HEK293T (cell line): ENCODE results near the gene POLR3C.

Experiments
- CTCF ChIA-PET: fragments of 350-600 bp; formaldehyde crosslinking; extraction: SDS; loops from one replicate; lab custom pipeline; 2021; ENCODE audit warnings: antibody characterized with exemption, inconsistent platforms; lab: Yijun Ruan, JAX
- POLR2A ChIA-PET: fragments of 350-600 bp; formaldehyde crosslinking; extraction: SDS; loops from one replicate; lab custom pipeline; 2020; ENCODE audit warnings: antibody characterized with exemption, inconsistent platforms; lab: Yijun Ruan, JAX
- DNase-seq: peaks from one replicate; pipeline ENCODE4 v3.0.0; 2012; ENCODE audit warnings: mixed read lengths; ENCODE audit errors: extremely low spot score
- ARNT ChIP-seq: fragments of 450-650 bp; IDR thresholded peaks from 2 replicates; pipeline ENCODE4 v1.6.1; 2017; ENCODE audit warnings: mild to moderate bottlenecking
- BHLHE40 ChIP-seq: fragments of 450-650 bp; IDR thresholded peaks from 2 replicates; pipeline ENCODE4 v1.6.1; 2016; ENCODE audit warnings: mild to moderate bottlenecking, moderate library complexity, borderline replicate concordance
- CTBP1 ChIP-seq: fragments of 450-650 bp; IDR thresholded peaks from 2 replicates; pipeline ENCODE4 v1.6.1; 2016; ENCODE audit warnings: borderline replicate concordance
- ELF4 ChIP-seq: fragments of 450-650 bp; IDR thresholded peaks from 2 replicates; pipeline ENCODE4 v1.6.1; 2017; ENCODE audit warnings: antibody characterized with exemption
- FOXA1 ChIP-seq: fragments of 450-650 bp; IDR thresholded peaks from 2 replicates; pipeline ENCODE4 v1.6.1; 2016; ENCODE audit warnings: mild to moderate bottlenecking
- FOXK2 ChIP-seq: fragments of 450-650 bp; IDR thresholded peaks from 2 replicates; pipeline ENCODE4 v1.6.1; 2016; ENCODE audit warnings: mild to moderate bottlenecking
- FOXM1 ChIP-seq: fragments of 450-650 bp; IDR thresholded peaks from 2 replicates; pipeline ENCODE4 v1.6.1; 2017; ENCODE audit warnings: mild to moderate bottlenecking, borderline replicate concordance
- HDGF ChIP-seq: fragments of 450-650 bp; IDR thresholded peaks from 2 replicates; pipeline ENCODE4 v1.6.1; 2017; ENCODE audit warnings: antibody characterized with exemption, borderline replicate concordance
- L3MBTL2 ChIP-seq: fragments of 450-650 bp; conservative IDR thresholded peaks from 2 replicates; pipeline ENCODE4 v1.6.1; 2016; ENCODE audit warnings: mild to moderate bottlenecking
- LEF1 ChIP-seq: fragments of 450-650 bp; IDR thresholded peaks from 2 replicates; pipeline ENCODE4 v1.6.1; 2017; ENCODE audit warnings: mild to moderate bottlenecking, borderline replicate concordance
- NFRKB ChIP-seq: fragments of 450-650 bp; IDR thresholded peaks from 2 replicates; pipeline ENCODE4 v1.6.1; 2016; ENCODE audit warnings: mild to moderate bottlenecking, moderate library complexity
- PKNOX1 ChIP-seq: fragments of 450-650 bp; IDR thresholded peaks from 2 replicates; pipeline ENCODE4 v1.6.1; 2016
- SP1 ChIP-seq: fragments of 450-650 bp; IDR thresholded peaks from 2 replicates; pipeline ENCODE4 v1.6.1; 2017
- SUZ12 ChIP-seq: fragments of 450-650 bp; IDR thresholded peaks from 2 replicates; pipeline ENCODE4 v1.6.1; 2016; ENCODE audit warnings: mild to moderate bottlenecking
- TARDBP ChIP-seq: fragments of 450-650 bp; IDR thresholded peaks from 2 replicates; pipeline ENCODE4 v1.6.1; 2016
- ZNF384 ChIP-seq: fragments of 450-650 bp; IDR thresholded peaks from 2 replicates; pipeline ENCODE4 v1.6.1; 2016

POLR3C gene

DNA sequence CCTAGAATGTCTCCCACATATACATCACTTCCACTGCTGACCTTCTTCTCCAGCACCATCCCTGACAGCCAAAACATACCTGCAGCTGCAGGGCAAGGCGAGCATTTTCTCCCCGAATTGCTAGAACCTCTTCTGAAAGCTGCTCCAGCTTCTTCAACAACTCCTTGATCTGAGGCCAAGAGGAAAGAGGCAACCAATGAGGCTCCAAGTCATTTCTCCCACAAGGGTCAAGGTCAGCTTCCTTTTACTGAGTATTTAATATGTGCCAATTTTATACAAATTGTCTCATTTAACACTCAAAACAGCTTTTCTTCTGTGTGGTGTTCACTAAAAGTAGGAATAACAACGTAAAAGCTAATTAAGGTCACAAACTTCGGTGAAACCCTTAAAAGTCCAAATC, 44.2 kb downstream of the POLR3C start:
- TF ChIP-seq CTBP1: no peak
- no peak for TF ChIP-seq ZNF384
- TF ChIP-seq HDGF: no peak
- no peak for TF ChIP-seq LEF1
- no peak for TF ChIP-seq ARNT
- TF ChIP-seq BHLHE40: no peak
- no peak for TF ChIP-seq SP1
- no peak for TF ChIP-seq L3MBTL2
- no peak for TF ChIP-seq FOXK2
- no peak for TF ChIP-seq NFRKB
- TF ChIP-seq TARDBP: no peak
- TF ChIP-seq PKNOX1: no peak
- no peak for TF ChIP-seq ELF4
- CTCF ChIA-PET: interaction anchor here (0.7 kb wide), 1 partner anchor 41 kb away, joined by 4 read pairs; no protein-coding TSS in a partner anchor
- no peak for DNase-seq
- POLR2A ChIA-PET: interaction anchor here (1.4 kb wide), 1 partner anchor 9 kb away, joined by 8 read pairs; the partner anchor contains the start of gene PIAS3

DNA sequence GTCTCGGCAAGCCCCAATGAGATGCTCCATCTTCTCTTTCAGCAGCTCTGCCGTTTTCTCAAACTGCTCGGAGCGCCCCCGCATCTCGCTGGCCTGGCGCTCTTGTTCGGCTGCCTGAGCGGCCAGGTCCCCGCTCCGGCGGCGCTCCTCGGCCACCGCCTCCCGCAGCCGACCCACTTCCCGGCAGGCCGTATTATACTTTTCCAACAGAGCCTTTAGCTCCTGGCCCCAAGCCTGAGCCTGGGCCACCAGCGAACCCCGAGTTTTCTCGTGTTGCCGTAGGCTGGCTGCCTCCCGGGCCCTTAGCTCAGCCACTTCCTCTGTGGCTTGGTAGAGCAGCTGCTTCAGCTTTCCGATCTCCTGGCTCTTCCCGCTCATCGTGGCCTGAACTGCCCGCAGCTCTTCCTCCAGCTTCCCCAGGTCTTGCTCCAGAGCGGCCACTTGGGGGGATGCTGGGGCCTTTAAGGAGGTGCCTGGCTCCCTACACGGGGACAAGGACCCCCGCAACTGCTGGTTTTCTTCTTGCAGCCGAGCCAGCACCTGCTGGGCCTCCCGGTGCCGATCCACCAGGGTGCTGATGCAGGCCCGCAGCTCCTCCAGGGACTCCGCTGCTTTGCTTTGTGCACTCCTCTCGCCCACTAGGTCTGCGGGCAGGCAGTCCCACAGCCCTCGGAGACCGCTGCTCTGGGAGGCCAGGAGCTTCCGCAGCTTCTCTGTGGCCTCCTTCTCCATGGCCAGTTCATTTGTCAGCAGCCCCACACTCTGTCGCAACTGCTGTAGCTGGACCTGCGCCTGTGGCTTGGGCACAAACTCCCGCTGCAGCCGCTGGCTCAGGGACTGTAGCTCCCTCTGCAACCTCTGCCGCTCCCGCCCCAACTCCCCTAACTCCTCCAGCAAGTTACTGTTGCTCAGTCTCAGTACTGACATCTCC, 48.3 kb downstream of the POLR3C start:
- CTCF ChIA-PET: interaction anchor here (0.5 to 2.0 kb wide), 2 partner anchors 10 to 13 kb away, joined by 5 to 6 read pairs; partner anchors contain the start of gene PIAS3
- no peak for TF ChIP-seq SUZ12
- TF ChIP-seq FOXK2: no peak
- TF ChIP-seq LEF1: no peak
- no peak for TF ChIP-seq ARNT
- no peak for TF ChIP-seq ZNF384
- TF ChIP-seq L3MBTL2: no peak
- no peak for TF ChIP-seq ELF4
- TF ChIP-seq CTBP1: no peak
- TF ChIP-seq FOXA1: no peak
- no peak for TF ChIP-seq TARDBP
- TF ChIP-seq BHLHE40: no peak
- no peak for TF ChIP-seq HDGF
- TF ChIP-seq NFRKB: no peak
- no peak for TF ChIP-seq FOXM1
- TF ChIP-seq SP1: no peak
- TF ChIP-seq PKNOX1: no peak
- DNase-seq: no peak
- POLR2A ChIA-PET: interaction anchor here (1.1 to 2.3 kb wide), 5 partner anchors 12 to 48 kb away, joined by 3 to 21 read pairs (median 5); partner anchors contain the start of genes PIAS3, POLR3C and RNF115

GRCh38 chr1:145874646-145875045, 50.6 kb downstream of the POLR3C start:
- CTCF ChIA-PET: no interaction called here
- DNase-seq: no peak
- no peak for TF ChIP-seq FOXK2
- TF ChIP-seq CTBP1: no peak
- no peak for TF ChIP-seq ZNF384
- no peak for TF ChIP-seq PKNOX1
- POLR2A ChIA-PET: no interaction called here

- DNase-seq: no peak
- ChIA-PET POLR2A (no interaction called here), CTCF (interaction anchor here (3.2 to 4.1 kb wide), 2 partner anchors 14 to 32 kb away, joined by 11 to 22 read pairs; partner anchors contain the start of gene NUDT17)
- TF ChIP-seq FOXA1: no peak
- TF ChIP-seq SP1: no peak
- TF ChIP-seq ARNT: no peak
- no peak for TF ChIP-seq CTBP1
- TF ChIP-seq ZNF384: no peak
- TF ChIP-seq SUZ12: no peak
- TF ChIP-seq TARDBP: no peak
- no peak for TF ChIP-seq FOXK2
- TF ChIP-seq BHLHE40: no peak
- TF ChIP-seq HDGF: no peak
- no peak for TF ChIP-seq NFRKB
- no peak for TF ChIP-seq FOXM1
- TF ChIP-seq LEF1: no peak
- no peak for TF ChIP-seq PKNOX1
- no peak for TF ChIP-seq ELF4
- no peak for TF ChIP-seq L3MBTL2
These were observed 54.0 kb downstream of the POLR3C start for GRCh38 chr1:145877923-145878486.

DNA sequence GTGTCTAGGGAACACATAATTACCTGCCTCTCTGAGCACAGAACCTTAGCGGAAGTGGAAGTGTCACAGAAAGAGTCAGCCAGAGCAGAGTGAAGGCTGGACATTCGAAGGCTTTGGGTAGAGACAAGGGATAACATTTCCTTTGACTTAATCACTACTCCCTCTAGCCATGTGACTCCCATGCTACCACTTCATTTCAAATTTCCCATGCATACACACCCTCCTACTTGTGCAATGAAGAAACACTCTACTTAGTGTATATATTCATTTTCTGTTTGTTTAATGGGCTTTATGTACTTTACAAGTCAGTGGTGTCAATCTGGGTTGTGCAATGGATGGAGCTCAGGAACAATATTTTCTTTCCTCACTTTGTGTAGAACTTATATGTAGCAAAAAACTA, 54.7 kb downstream of the POLR3C start:
- no peak for DNase-seq
- ChIA-PET CTCF (interaction anchor here (3.2 to 4.1 kb wide), 2 partner anchors 13 to 33 kb away, joined by 11 to 22 read pairs; partner anchors contain the start of gene NUDT17), POLR2A (interaction anchor here (1.3 to 2.1 kb wide), 3 partner anchors 13 to 86 kb away, joined by 3 to 10 read pairs (median 6); partner anchors contain the start of genes ANKRD34A, PIAS3 and POLR3GL)
- no peak for TF ChIP-seq NFRKB
- no peak for TF ChIP-seq HDGF
- no peak for TF ChIP-seq L3MBTL2
- TF ChIP-seq BHLHE40: no peak
- TF ChIP-seq LEF1: no peak
- no peak for TF ChIP-seq FOXM1
- TF ChIP-seq FOXK2: no peak
- TF ChIP-seq ZNF384: no peak
- TF ChIP-seq TARDBP: no peak
- no peak for TF ChIP-seq ARNT
- TF ChIP-seq SP1: no peak
- no peak for TF ChIP-seq PKNOX1
- no peak for TF ChIP-seq FOXA1
- no peak for TF ChIP-seq SUZ12
- TF ChIP-seq CTBP1: no peak
- no peak for TF ChIP-seq ELF4
